Heart right ventricle (tissue), 16 donors: ENCODE measurements around the gene CHCHD3. TPM values are rescaled to one million over a fixed set of nuclear protein-coding genes. Genes with fewer than 3 reads are reported as not detected.
"Not testable (repeated sequence)": the region's sequence is repeated elsewhere in the genome, so short reads cannot be mapped to it uniquely, and the experiment has no call there.

Source experiments
- ATAC-seq, 8 donors: fragments of 200-7000 bp; cut with Tn5 transposase; one replicate each; pipeline ENCODE4 v1.9.1; 2020; ENCODE audit warnings: mild to moderate bottlenecking in 8 of 8, moderate library complexity in 8 of 8, moderate number of reproducible peaks in 1 of 8
- DNase-seq, 2 donors: peaks; one replicate each; pipeline ENCODE4 v3.0.0-alpha.2; 2020
- H3K27ac ChIP-seq, 10 donors: fragments of 200-600 bp; sonication (generic) in 2 of 10; one replicate each; pipeline versions ENCODE4 v1.5.0 to v1.8.0; 2020 to 2022; ENCODE audit warnings: mild to moderate bottlenecking in 3 of 10
- H3K27me3 ChIP-seq, 7 donors: fragments of 200-600 bp; one replicate each; pipeline ENCODE4 v1.8.0; 2021 to 2022; ENCODE audit warnings: mild to moderate bottlenecking in 2 of 7
- H3K36me3 ChIP-seq, 9 donors: fragments of 200-600 bp; sonication (generic) in 1 of 9; one replicate each; pipeline versions ENCODE4 v1.5.0 to v1.8.0; 2020 to 2022; ENCODE audit warnings: mild to moderate bottlenecking in 2 of 9
- H3K4me1 ChIP-seq, 9 donors: fragments of 200-600 bp; sonication (generic) in 1 of 9; one replicate each; pipeline versions ENCODE4 v1.5.0 to v1.8.0; 2020 to 2022; ENCODE audit warnings: mild to moderate bottlenecking in 4 of 9
- H3K4me3 ChIP-seq, 10 donors: fragments of 200-600 bp; sonication (generic) in 2 of 10; one replicate each; pipeline versions ENCODE4 v1.5.0 to v1.8.0; 2020 to 2022; ENCODE audit warnings: mild to moderate bottlenecking in 7 of 10, moderate library complexity in 2 of 10
- H3K9me3 ChIP-seq, 11 donors: fragments of 200-600 bp in 10 of 11; sonication (generic) in 2 of 11; one replicate each; pipeline versions ENCODE4 v1.5.0 to v1.8.0; 2013 to 2022; ENCODE audit warnings: mild to moderate bottlenecking in 2 of 11, control low read depth in 1 of 11, moderate library complexity in 1 of 11
- CTCF ChIP-seq, 9 donors: fragments of 200-600 bp; sonication (generic) in 2 of 9; IDR thresholded peaks; one replicate each; pipeline versions ENCODE4 v1.5.0 to v1.8.0; 2021 to 2022; ENCODE audit warnings: antibody characterized with exemption in 9 of 9, mild to moderate bottlenecking in 5 of 9, moderate library complexity in 1 of 9
- WGBS, 2 donors: extraction: QIAGEN DNeasy Blood & Tissue Kit; methylation state at CpG; one replicate each; pipeline ENCODE4 v1.1.7; 2013; ENCODE audit warnings: inconsistent platforms in 1 of 2; 5-methylcytosine and 5-hydroxymethylcytosine counted together
- intact Hi-C, 10 donors: fragments of 100-400 bp; cut with DNase I; formaldehyde crosslinking; loops; one replicate each; pipeline versions ENCODE4 v1.11.1 to v1.14.2; 2022
- polyA plus RNA-seq, 2 donors: library from polyadenylated mRNA; stranded (reverse); fragments of 200-250 nt; gene quantifications; one replicate each; pipeline ENCODE4 v1.2.3, GENCODE V29; 2013
- total RNA-seq, 10 donors: library from RNA; stranded (reverse); fragmentation: NEBNext Ultra II Directional in 3 of 10; extraction: Animal tissue kit (Norgen Biotek cat#: 25700) in 3 of 10; gene quantifications; one replicate each; pipeline versions ENCODE4 v1.2.1 to v1.2.4, GENCODE V29; 2021 to 2023
- donor health status: Arrhythmogenic right ventricular cardiomyopathy.
- donor health status: ischemic (EF 13 %, LVEDD 7.1; RV severe dilation, severe dysfunction).
- donor health status: healthy with polysubstance abuse.
- donor health status: DM: no; HTN: yes; CAD: no.
- donor health status: DM: no; HTN: no; CAD: no.
- donor health status: ischemic (EF 25% LVEDD 6.9; RV normal size, moderate dysfunction).
- donor health status: ischemic (EF 25% LVEDD 5.7; RV mildly dilated, moderate dysfunction).
- donor health status: healthy.
- donor health status: DM: yes; HTN: yes; CAD: no.
- donor health status: Ischemic cardiomyopathy.
- donor health status: ischemic (EF 35%, LVEDD 5.7; RV mildly dilated, moderate dysfunction).
- donor health status: nonischemic (EF 11% LVEDD 7.7; RV severe dilation, severe dysfunction).
- donor health status: DM: yes; HTN: yes; CAD: no.
- donor health status: PGD.
- donor health status: ischemic (EF 29% LVEDD 5.4; RV normal size, mild dysfunction).
- donor health status: nonischemic (EF 23%, LVEDD 6.1; RV moderate dilation, normal function).

The CHCHD3 gene
- total and polyA plus RNA-seq, 12 donors = 42.6 to 215 (median 185) TPM

GRCh38 chr7:133040178-133040577 lies 41.7 kb downstream of the CHCHD3 start:
- ATAC-seq = no peak
- WGBS, 2 donors = 89 to 93% methylated on average over 1 of the region's 1 CpG
- no peak for TF ChIP-seq CTCF (IDR thresholded peaks at IDR 0.05)

GRCh38 chr7:133039614-133040013 lies 42.3 kb downstream of the CHCHD3 start:
- DNase-seq (no peak), ATAC-seq (no peak)
- Histone ChIP-seq H3K4me1 (peaks cover 0 to 7% (median 0%) of the 10 kb centered on the region in 9 donors), H3K36me3 (no peaks in the 10 kb centered on the region), H3K27me3 (no peaks in the 10 kb centered on the region), H3K4me3 (no peak overlapping the region), H3K9me3 (no peaks in the 10 kb centered on the region), H3K27ac (no peak overlapping the region)
- 94 to 95% methylated on average over 2 of the region's 2 CpGs for WGBS, 2 donors
- intact Hi-C loops = no loop called here
- no peak for TF ChIP-seq CTCF (IDR thresholded peaks at IDR 0.05)

More at GRCh38 chr7:133040178-133040577, 41.7 kb downstream of the CHCHD3 start:
- Histone ChIP-seq H3K27me3 (no peaks in the 10 kb centered on the region), H3K9me3 (no peaks in the 10 kb centered on the region), H3K4me1 (peaks cover 0 to 7% (median 0%) of the 10 kb centered on the region in 9 donors), H3K36me3 (no peaks in the 10 kb centered on the region), H3K27ac (no peak overlapping the region), H3K4me3 (no peak overlapping the region)
- no peak for DNase-seq
- intact Hi-C loops = no loop called here

- TF ChIP-seq CTCF (IDR thresholded peaks at IDR 0.05) = no peak
- H3K9me3 ChIP-seq = no peaks in the 10 kb centered on the region
- no peaks in the 10 kb centered on the region for H3K36me3 ChIP-seq
- intact Hi-C loops = no loop called here
- H3K4me1 ChIP-seq = peaks cover 0 to 7% (median 0%) of the 10 kb centered on the region in 9 donors
- H3K4me3 ChIP-seq = no peak overlapping the region
- 97 to 98% methylated on average over 1 of the region's 1 CpG for WGBS, 2 donors
- H3K27ac ChIP-seq = no peak overlapping the region
- no peaks in the 10 kb centered on the region for H3K27me3 ChIP-seq
- DNase-seq = no peak
- ATAC-seq = no peak
Measured at GRCh38 chr7:133036289-133036688, 45.6 kb downstream of the CHCHD3 start.

GRCh38 chr7:133035240-133035639 lies 46.6 kb downstream of the CHCHD3 start:
- DNase-seq, H3K36me3 ChIP-seq, intact Hi-C loops, H3K27me3 ChIP-seq, H3K27ac ChIP-seq, ATAC-seq, H3K4me3 ChIP-seq, H3K9me3 ChIP-seq: not testable (repeated sequence)
- WGBS, 2 donors = 91 to 96% methylated on average over 10 of the region's 10 CpGs
- peaks cover 0 to 13% (median 2%) of the 10 kb centered on the region in 9 donors for H3K4me1 ChIP-seq

- Histone ChIP-seq H3K27ac (no peak overlapping the region), H3K9me3 (peaks cover 0 to 13% (median 0%) of the 10 kb centered on the region in 11 donors), H3K4me1 (peaks cover 0 to 22% (median 14%) of the 10 kb centered on the region in 9 donors), H3K36me3 (no peaks in the 10 kb centered on the region), H3K27me3 (no peaks in the 10 kb centered on the region), H3K4me3 (no peak overlapping the region)
- intact Hi-C loops = no loop called here
- ATAC-seq (no peak), DNase-seq (no peak)
- TF ChIP-seq CTCF (IDR thresholded peaks at IDR 0.05) = no peak
Measured at GRCh38 chr7:133030346-133030745, 51.5 kb downstream of the CHCHD3 start.
